Measurements from ENCODE around the gene ZNF284.
A peak's percentile ranks its signal among the peaks of the same experiment; 100 is the strongest.

- TF ChIP-seq POLR2A (IDR thresholded peaks at IDR 0.05): peak in 1 of 2 donors; percentile 41
- no peak for TF ChIP-seq CTCF (IDR thresholded peaks at IDR 0.05 in 4 of 5, conservative IDR thresholded peaks at IDR 0.05 in 1 of 5)
Observed at GRCh38 chr19:44093931-44094765, 22.2 kb downstream of the ZNF284 start, which contains the start of gene ZNF224.

Data from gastrocnemius medialis (tissue), 4 donors.